GM19023 (cell line): ENCODE results near the gene AS3MT.
"Not testable (repeated sequence)": the region's sequence is repeated elsewhere in the genome, so short reads cannot be mapped to it uniquely, and the experiment has no call there.

ENCODE experiments used
- ATAC-seq: cut with Tn5 transposase; IDR thresholded peaks from one replicate; pipeline ENCODE4 v1.9.1; 2021; ENCODE audit warnings: mild to moderate bottlenecking, moderate library complexity; ENCODE audit not compliant: unreplicated experiment

Gene AS3MT

GRCh38 chr10:102918817-102919245, 49.6 kb downstream of the AS3MT start:
- ATAC-seq: no peak

- ATAC-seq: no peak
Measured at GRCh38 chr10:102919246-102919959, 50.1 kb downstream of the AS3MT start.

- no peak for ATAC-seq
Measured at GRCh38 chr10:102919992-102920739, 50.9 kb downstream of the AS3MT start.

GRCh38 chr10:102923601-102924000, 54.3 kb downstream of the AS3MT start:
- no peak for ATAC-seq

- ATAC-seq: no peak
Measured at GRCh38 chr10:102926842-102927241, 57.6 kb downstream of the AS3MT start.

GRCh38 chr10:102927311-102928010, 58.2 kb downstream of the AS3MT start:
- ATAC-seq: no peak

GRCh38 chr10:102928442-102928841, 59.2 kb downstream of the AS3MT start:
- ATAC-seq: not testable (repeated sequence)

- ATAC-seq: no peak
Measured at GRCh38 chr10:102930720-102931119, 61.5 kb downstream of the AS3MT start.

- no peak for ATAC-seq
Measured at GRCh38 chr10:102931643-102932042, 62.4 kb downstream of the AS3MT start.

- no peak for ATAC-seq
Measured at GRCh38 chr10:102935505-102935904, 66.2 kb downstream of the AS3MT start.

- no peak for ATAC-seq
Measured at GRCh38 chr10:102935939-102936605, 66.8 kb downstream of the AS3MT start.

- no peak for ATAC-seq
Measured at GRCh38 chr10:102941401-102941800, 72.1 kb downstream of the AS3MT start.

GRCh38 chr10:102945449-102945848, 76.2 kb downstream of the AS3MT start:
- ATAC-seq: no peak

- no peak for ATAC-seq
Measured at GRCh38 chr10:102945962-102946361, 76.7 kb downstream of the AS3MT start.

GRCh38 chr10:102946992-102947391, 77.7 kb downstream of the AS3MT start:
- no peak for ATAC-seq

- ATAC-seq: no peak
Measured at GRCh38 chr10:102948176-102948575, 78.9 kb downstream of the AS3MT start.

GRCh38 chr10:102948786-102949185, 79.5 kb downstream of the AS3MT start:
- ATAC-seq: no peak

- ATAC-seq: no peak
Measured at GRCh38 chr10:102949916-102950315, 80.6 kb downstream of the AS3MT start.

- no peak for ATAC-seq
Measured at GRCh38 chr10:102951316-102951715, 82.0 kb downstream of the AS3MT start.
